C4-2B (cell line): ENCODE measurements around the gene CTNNBL1.
"Not testable (repeated sequence)": the region's sequence is repeated elsewhere in the genome, so short reads cannot be mapped to it uniquely, and the experiment has no call there.

Experiments used
- ZFX ChIP-seq: fragments of 450-650 bp; IDR thresholded peaks from 2 replicates; pipeline ENCODE4 v1.6.1; 2017
- TF ChIP-seq, protein P1 (sequence below): fragments of 450-650 bp; conservative IDR thresholded peaks from 2 replicates; pipeline ENCODE4 v1.5.1; 2017; ENCODE audit warnings: mild to moderate bottlenecking

DNA sequence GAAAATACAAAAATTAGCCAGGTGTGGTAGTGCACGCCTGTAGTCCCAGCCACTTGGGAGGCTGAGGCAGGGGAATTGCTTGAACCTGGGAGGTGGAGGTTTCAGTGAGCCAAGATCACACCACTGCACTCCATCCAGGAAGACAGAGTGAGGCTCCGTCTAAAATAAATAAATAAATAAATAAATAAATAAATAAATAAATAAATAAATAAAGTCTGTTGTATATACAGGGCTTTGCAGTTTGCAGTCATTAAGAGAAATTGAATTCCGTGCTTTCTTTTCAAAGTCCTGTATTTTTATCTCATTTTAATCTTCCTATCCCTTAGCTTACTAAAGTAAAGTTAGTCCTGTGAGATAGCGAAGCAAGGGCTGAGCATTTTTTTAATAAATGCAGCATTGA lies 28.5 kb downstream of the CTNNBL1 start:
- TF ChIP-seq, protein P1, sequence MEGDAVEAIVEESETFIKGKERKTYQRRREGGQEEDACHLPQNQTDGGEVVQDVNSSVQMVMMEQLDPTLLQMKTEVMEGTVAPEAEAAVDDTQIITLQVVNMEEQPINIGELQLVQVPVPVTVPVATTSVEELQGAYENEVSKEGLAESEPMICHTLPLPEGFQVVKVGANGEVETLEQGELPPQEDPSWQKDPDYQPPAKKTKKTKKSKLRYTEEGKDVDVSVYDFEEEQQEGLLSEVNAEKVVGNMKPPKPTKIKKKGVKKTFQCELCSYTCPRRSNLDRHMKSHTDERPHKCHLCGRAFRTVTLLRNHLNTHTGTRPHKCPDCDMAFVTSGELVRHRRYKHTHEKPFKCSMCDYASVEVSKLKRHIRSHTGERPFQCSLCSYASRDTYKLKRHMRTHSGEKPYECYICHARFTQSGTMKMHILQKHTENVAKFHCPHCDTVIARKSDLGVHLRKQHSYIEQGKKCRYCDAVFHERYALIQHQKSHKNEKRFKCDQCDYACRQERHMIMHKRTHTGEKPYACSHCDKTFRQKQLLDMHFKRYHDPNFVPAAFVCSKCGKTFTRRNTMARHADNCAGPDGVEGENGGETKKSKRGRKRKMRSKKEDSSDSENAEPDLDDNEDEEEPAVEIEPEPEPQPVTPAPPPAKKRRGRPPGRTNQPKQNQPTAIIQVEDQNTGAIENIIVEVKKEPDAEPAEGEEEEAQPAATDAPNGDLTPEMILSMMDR = not testable (repeated sequence)
- TF ChIP-seq ZFX = not testable (repeated sequence)
